BJ (cell line): Measurements from ENCODE around the gene HEG1. TPM values are rescaled to one million over a fixed set of nuclear protein-coding genes. Genes with fewer than 3 reads are reported as not detected.

Source experiments
- CTCF ChIA-PET: fragments of 350-600 bp; formaldehyde crosslinking; extraction: SDS; loops from one replicate; lab custom pipeline; 2021; ENCODE audit warnings: antibody characterized with exemption, inconsistent platforms; lab: Yijun Ruan, JAX
- POLR2A ChIA-PET: fragments of 300-600 bp; sonication (Branson Sonifier 250); formaldehyde crosslinking; extraction: SDS; loops from one replicate; lab custom pipeline; 2021; ENCODE audit warnings: antibody characterized with exemption; lab: Charles Lee
- DNase-seq: peaks from one replicate; pipeline ENCODE4 v3.0.0-alpha.2; 2011; ENCODE audit warnings: low read depth
- H3K27me3 ChIP-seq: 2 replicates; pipeline ENCODE4 v1.6.0; 2011; ENCODE audit warnings: low read length; ENCODE audit not compliant: control insufficient read depth, insufficient read depth
- H3K36me3 ChIP-seq: 2 replicates; pipeline ENCODE4 v1.5.1; 2011; ENCODE audit warnings: low read length; ENCODE audit not compliant: control insufficient read depth, insufficient read depth
- H3K4me3 ChIP-seq: 2 replicates; pipeline ENCODE4 v1.5.1; 2011; ENCODE audit warnings: low read depth, mild to moderate bottlenecking, control low read depth, low read length
- CTCF ChIP-seq: IDR thresholded peaks from 2 replicates; pipeline ENCODE4 v1.5.1; 2011; ENCODE audit warnings: low read depth, mild to moderate bottlenecking, control low read depth, inconsistent platforms, low read length, moderate library complexity; ENCODE audit not compliant: insufficient read depth
- polyA plus RNA-seq: library from polyadenylated mRNA; depleted of rRNA; stranded (reverse); fragments of >200 nt; gene quantifications from 2 replicates; pipeline ENCODE4 v1.2.3, GENCODE V29; 2011

The HEG1 gene
- polyA plus RNA-seq, 1 experiment, result 94.7 TPM

- TF ChIP-seq CTCF, result no peak
- no peak overlapping the region for H3K4me3 ChIP-seq
- no peak for DNase-seq
- CTCF ChIA-PET, result no interaction called here
- POLR2A ChIA-PET, result no interaction called here
- peaks cover 27% of the 10 kb centered on the region for H3K36me3 ChIP-seq
- H3K27me3 ChIP-seq, result no peaks in the 10 kb centered on the region
Measured at GRCh38 chr3:124978627-124979026, 77.2 kb downstream of the HEG1 start.

GRCh38 chr3:124976383-124976782 lies 79.4 kb downstream of the HEG1 start:
- Histone ChIP-seq H3K27me3 (no peaks in the 10 kb centered on the region), H3K4me3 (no peak overlapping the region), H3K36me3 (peaks cover 29% of the 10 kb centered on the region)
- DNase-seq, result no peak
- CTCF ChIA-PET, result no interaction called here
- POLR2A ChIA-PET, result interaction anchor here (0.6 kb wide), 1 partner anchor 488 kb away, joined by 5 read pairs; no protein-coding TSS in a partner anchor
- no peak for TF ChIP-seq CTCF

GRCh38 chr3:124974691-124975090 lies 81.1 kb downstream of the HEG1 start:
- ChIA-PET CTCF (no interaction called here), POLR2A (no interaction called here)
- Histone ChIP-seq H3K36me3 (peaks cover 30% of the 10 kb centered on the region), H3K27me3 (no peaks in the 10 kb centered on the region), H3K4me3 (no peak overlapping the region)
- no peak for TF ChIP-seq CTCF
- no peak for DNase-seq

GRCh38 chr3:124973290-124973689 lies 82.5 kb downstream of the HEG1 start:
- ChIA-PET CTCF (no interaction called here), POLR2A (no interaction called here)
- Histone ChIP-seq H3K4me3 (no peak overlapping the region), H3K36me3 (peaks cover 37% of the 10 kb centered on the region), H3K27me3 (no peaks in the 10 kb centered on the region)
- DNase-seq, result no peak
- no peak for TF ChIP-seq CTCF

DNA sequence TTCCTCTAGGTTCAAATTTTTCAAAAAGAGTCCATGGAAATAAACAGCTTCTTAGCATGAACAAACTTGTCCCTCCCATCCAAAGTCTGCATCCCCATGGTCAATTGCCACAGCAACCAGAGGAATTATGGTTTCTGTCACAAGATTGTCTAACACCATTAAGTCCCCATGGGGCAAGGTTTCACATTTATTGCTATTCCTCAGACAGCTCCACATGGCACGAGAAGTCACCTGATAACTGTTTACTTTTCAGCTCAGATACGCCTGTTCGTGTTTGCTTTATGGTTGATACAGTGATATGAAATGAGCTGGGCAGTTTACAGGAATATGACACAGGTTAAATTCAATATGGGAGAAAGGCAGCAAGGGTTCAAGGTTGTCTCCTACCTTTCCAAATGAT lies 83.3 kb downstream of the HEG1 start:
- ChIA-PET POLR2A (no interaction called here), CTCF (interaction anchor here (1.2 to 1.7 kb wide), 2 partner anchors 13 to 613 kb away, joined by 3 to 4 read pairs; no protein-coding TSS in a partner anchor)
- Histone ChIP-seq H3K4me3 (no peak overlapping the region), H3K27me3 (no peaks in the 10 kb centered on the region), H3K36me3 (peaks cover 39% of the 10 kb centered on the region)
- no peak for DNase-seq
- no peak for TF ChIP-seq CTCF
